Adrenal gland (tissue), 12 donors: Measurements from ENCODE around the gene CDHR2. TPM values are rescaled to one million over a fixed set of nuclear protein-coding genes. Genes with fewer than 3 reads are reported as not detected.

Experiments
- DNase-seq, 7 donors: peaks; one replicate each; pipeline ENCODE4 v3.0.0-alpha.2; 2019 to 2020
- H3K27ac ChIP-seq, 5 donors: fragments of 200-600 bp; sonication (generic) in 4 of 5; 1 replicate in 3 of 5; 2 replicates in 2 of 5; pipeline versions ENCODE4 v1.5.1 to v1.8.0; 2016 to 2020; ENCODE audit warnings: mild to moderate bottlenecking in 1 of 5
- H3K27me3 ChIP-seq: fragments of 200-600 bp; 2 replicates; pipeline ENCODE4 v1.8.0; 2021
- H3K36me3 ChIP-seq, 2 donors: fragments of 200-600 bp; replicated peaks in 1 of 2; 1 replicate in 1 of 2; 2 replicates in 1 of 2; pipeline versions ENCODE4 v1.5.1 to v1.8.0; 2018 to 2022
- H3K4me1 ChIP-seq, 2 donors: fragments of 200-600 bp; replicated peaks in 1 of 2; 1 replicate in 1 of 2; 2 replicates in 1 of 2; pipeline versions ENCODE4 v1.5.1 to v1.8.0; 2018 to 2021
- H3K4me3 ChIP-seq, 4 donors: fragments of 200-600 bp; sonication (generic) in 3 of 4; one replicate each; pipeline ENCODE4 v1.5.1; 2016 to 2018
- H3K9me3 ChIP-seq, 3 donors: fragments of 200-600 bp; sonication (generic) in 1 of 3; replicated peaks in 1 of 3; 1 replicate in 2 of 3; 2 replicates in 1 of 3; pipeline versions ENCODE4 v1.5.1 to v1.8.0; 2016 to 2021
- POLR2A ChIP-seq, 2 donors: fragments of 450-650 bp; IDR thresholded peaks; one replicate each; pipeline ENCODE4 v1.6.1; 2017; ENCODE audit warnings: antibody characterized with exemption in 2 of 2, mild to moderate bottlenecking in 2 of 2, moderate library complexity in 1 of 2
- WGBS, 4 donors: extraction: QIAGEN DNeasy Blood & Tissue Kit in 2 of 4; methylation state at CpG; one replicate each; pipeline versions ENCODE4 v1.1.5 to v1.1.7; 2013 to 2017; 5-methylcytosine and 5-hydroxymethylcytosine counted together
- intact Hi-C, 2 donors: fragments of 100-400 bp; cut with DNase I; formaldehyde crosslinking; loops; one replicate each; pipeline versions ENCODE4 v1.14.1 to v1.15.0; 2022 to 2023
- polyA plus RNA-seq, 3 donors: library from polyadenylated mRNA; stranded (reverse); fragments of 200-250 nt in 2 of 3; fragments of 350-450 nt in 1 of 3; fragmentation: Illumina TruSeq in 1 of 3; extraction: RNeasy Lipid Tissue Mini Kit (QIAGEN cat#74804) in 1 of 3; gene quantifications; one replicate each; pipeline ENCODE4 v1.2.3, GENCODE V29; 2013 to 2014
- total RNA-seq, 9 donors: library from RNA; depleted of rRNA in 4 of 9; stranded (reverse); fragments of >200 nt in 4 of 9; fragments of 120-200 nt in 1 of 9; fragmentation: NEBNext Ultra II Directional in 1 of 9; extraction: Animal tissue kit (Norgen Biotek cat#: 25700) in 1 of 9; gene quantifications; one replicate each; pipeline versions ENCODE4 v1.1.0 to v1.2.4, GENCODE V29; 2013 to 2023
- TF ChIP-seq, protein P1 (sequence below), 6 experiments: fragments of 450-650 bp in 4 of 6; fragments of 200-600 bp in 2 of 6; sonication (generic) in 1 of 6; IDR thresholded peaks; 1 replicate in 5 of 6; 2 replicates in 1 of 6; pipeline versions ENCODE4 v1.5.1 to v1.8.0; 2016 to 2021; ENCODE audit warnings: antibody characterized with exemption in 6 of 6, mild to moderate bottlenecking in 2 of 6, moderate library complexity in 1 of 6
- donor health status: healthy with polysubstance abuse.
- donor health status: Bipolar disorder and iron deficiency.
- donor health status: DM: yes; HTN: yes; CAD: no.
- donor health status: DM: no; HTN: no; CAD: no.
- donor health status: DM: no; HTN: no; CAD: no.
- donor health status: DM: yes; HTN: yes; CAD: no.

The CDHR2 gene
- total and polyA plus RNA-seq, 12 donors = under 0.01 to 0.55 (median 0.15) TPM; not detected in 2

DNA sequence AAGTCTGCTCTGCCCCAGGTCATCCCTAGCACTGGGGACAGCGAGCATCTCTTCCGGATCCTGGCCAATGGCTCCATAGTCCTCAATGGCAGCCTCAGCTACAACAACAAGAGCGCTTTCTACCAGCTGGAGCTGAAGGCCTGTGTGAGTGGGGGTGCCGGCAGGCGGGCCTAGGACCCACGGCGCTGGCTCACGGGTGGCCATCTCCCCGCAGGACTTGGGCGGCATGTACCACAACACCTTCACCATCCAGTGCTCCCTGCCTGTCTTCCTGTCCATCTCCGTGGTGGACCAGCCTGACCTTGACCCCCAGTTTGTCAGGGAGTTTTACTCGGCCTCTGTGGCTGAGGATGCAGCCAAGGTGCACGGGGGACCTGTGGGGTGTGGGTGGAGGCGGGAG is 25.9 kb downstream of the CDHR2 start:
- Histone ChIP-seq H3K9me3 (no peaks in the 10 kb centered on the region), H3K27ac (no peak overlapping the region), H3K36me3 (no peaks in the 10 kb centered on the region), H3K27me3 (peaks cover 6% of the 10 kb centered on the region), H3K4me1 (no peaks in the 10 kb centered on the region), H3K4me3 (no peak overlapping the region)
- no peak for DNase-seq
- WGBS, 4 donors = 71 to 86% (median 77%) methylated on average over 2 to 14 of the region's 14 CpGs
- no peak for TF ChIP-seq POLR2A (IDR thresholded peaks at IDR 0.05)
- TF ChIP-seq, protein P1, sequence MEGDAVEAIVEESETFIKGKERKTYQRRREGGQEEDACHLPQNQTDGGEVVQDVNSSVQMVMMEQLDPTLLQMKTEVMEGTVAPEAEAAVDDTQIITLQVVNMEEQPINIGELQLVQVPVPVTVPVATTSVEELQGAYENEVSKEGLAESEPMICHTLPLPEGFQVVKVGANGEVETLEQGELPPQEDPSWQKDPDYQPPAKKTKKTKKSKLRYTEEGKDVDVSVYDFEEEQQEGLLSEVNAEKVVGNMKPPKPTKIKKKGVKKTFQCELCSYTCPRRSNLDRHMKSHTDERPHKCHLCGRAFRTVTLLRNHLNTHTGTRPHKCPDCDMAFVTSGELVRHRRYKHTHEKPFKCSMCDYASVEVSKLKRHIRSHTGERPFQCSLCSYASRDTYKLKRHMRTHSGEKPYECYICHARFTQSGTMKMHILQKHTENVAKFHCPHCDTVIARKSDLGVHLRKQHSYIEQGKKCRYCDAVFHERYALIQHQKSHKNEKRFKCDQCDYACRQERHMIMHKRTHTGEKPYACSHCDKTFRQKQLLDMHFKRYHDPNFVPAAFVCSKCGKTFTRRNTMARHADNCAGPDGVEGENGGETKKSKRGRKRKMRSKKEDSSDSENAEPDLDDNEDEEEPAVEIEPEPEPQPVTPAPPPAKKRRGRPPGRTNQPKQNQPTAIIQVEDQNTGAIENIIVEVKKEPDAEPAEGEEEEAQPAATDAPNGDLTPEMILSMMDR (IDR thresholded peaks at IDR 0.05) = no peak
- intact Hi-C loops = no loop called here

DNA sequence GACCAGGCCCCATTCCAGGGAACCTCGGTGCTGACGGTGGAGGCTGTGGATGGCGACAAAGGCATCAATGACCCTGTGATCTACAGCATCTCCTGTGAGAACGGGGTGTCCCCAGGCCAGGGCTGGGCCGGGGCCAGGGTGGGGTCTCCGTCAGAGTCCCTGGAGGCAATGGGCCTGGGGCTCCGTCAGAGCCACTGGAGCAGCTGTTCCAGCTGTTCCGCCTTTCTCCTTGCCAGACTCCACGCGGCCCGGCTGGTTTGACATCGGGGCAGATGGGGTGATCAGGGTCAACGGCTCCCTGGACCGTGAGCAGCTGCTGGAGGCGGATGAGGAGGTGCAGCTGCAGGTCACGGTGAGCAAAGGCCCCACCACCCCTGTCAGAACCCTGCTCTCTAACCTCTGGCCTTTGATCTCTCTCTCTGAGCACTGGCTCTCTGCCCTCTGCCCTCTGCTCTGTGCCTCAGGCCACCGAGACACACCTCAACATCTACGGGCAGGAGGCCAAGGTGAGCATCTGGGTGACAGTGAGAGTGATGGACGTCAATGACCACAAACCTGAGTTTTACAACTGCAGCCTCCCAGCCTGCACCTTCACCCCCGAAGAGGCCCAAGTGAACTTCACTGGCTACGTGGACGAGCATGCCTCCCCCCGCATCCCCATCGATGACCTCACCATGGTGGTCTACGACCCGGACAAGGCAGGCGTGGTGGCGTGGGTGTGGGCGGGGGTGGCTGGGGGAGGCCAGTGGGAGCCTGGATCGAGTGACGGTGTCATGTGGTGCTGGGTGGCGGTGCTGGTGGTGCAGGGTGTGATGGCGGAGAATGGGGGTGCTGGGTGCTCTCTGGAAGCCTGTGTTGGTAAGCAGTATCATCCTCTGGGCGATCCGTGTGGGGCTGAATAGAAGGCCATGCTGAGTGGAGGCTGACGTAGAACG is 26.6 kb downstream of the CDHR2 start:
- no peaks in the 10 kb centered on the region for H3K9me3 ChIP-seq
- WGBS, 4 donors = 75 to 84% (median 82%) methylated on average over 20 to 37 of the region's 37 CpGs
- no peaks in the 10 kb centered on the region for H3K36me3 ChIP-seq
- no peak overlapping the region for H3K27ac ChIP-seq
- DNase-seq = no peak
- H3K4me1 ChIP-seq = no peaks in the 10 kb centered on the region
- intact Hi-C loops = no loop called here
- H3K4me3 ChIP-seq = no peak overlapping the region
- TF ChIP-seq POLR2A (IDR thresholded peaks at IDR 0.05) = no peak
- TF ChIP-seq, protein P1 (IDR thresholded peaks at IDR 0.05) = no peak
- H3K27me3 ChIP-seq = peaks cover 6% of the 10 kb centered on the region

DNA sequence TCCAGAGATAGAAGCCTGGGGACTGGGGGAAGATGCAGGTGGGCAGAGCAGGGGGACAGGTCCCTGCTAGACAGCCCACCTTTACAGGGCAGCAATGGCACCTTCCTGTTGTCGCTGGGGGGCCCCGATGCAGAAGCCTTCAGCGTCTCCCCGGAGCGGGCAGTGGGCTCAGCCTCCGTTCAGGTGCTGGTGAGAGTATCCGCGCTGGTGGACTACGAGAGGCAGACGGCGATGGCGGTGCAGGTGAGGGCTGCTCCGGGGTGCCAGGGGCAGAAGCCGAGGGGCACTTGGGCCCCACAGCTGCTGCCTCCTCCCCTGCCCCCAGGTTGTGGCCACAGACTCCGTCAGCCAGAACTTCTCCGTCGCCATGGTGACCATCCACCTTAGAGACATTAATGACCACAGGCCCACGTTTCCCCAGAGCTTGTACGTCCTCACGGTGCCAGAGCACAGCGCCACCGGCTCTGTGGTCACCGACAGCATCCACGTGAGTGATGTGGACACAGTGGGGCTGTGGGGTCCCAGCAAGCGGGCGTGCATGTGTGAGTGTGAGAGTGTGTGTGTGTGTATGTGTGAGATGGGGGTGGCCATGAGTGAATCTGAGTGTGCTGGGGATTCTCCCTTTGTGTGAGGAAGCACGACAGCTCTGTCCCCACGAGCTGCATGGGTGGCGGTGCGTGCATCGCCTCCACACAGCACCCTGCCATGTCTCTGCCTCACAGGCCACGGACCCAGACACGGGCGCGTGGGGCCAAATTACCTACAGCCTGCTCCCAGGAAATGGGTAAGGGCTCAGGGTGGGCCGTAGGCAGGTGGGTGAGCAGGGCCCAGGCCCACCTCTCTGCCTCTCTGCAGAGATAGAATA is 28.4 kb downstream of the CDHR2 start:
- peak in 1 of 7 donors; percentile 67 for DNase-seq
- H3K4me1 ChIP-seq = no peaks in the 10 kb centered on the region
- intact Hi-C loops = no loop called here

More for the DNA sequence above, 28.4 kb downstream of the CDHR2 start:
- Histone ChIP-seq H3K27me3 (no peaks in the 10 kb centered on the region), H3K36me3 (no peaks in the 10 kb centered on the region), H3K27ac (no peak overlapping the region), H3K9me3 (no peaks in the 10 kb centered on the region), H3K4me3 (no peak overlapping the region)
- TF ChIP-seq POLR2A (IDR thresholded peaks at IDR 0.05) = no peak
- TF ChIP-seq, protein P1 (IDR thresholded peaks at IDR 0.05) = no peak
- WGBS, 4 donors = 81 to 87% (median 85%) methylated on average over 16 to 36 of the region's 36 CpGs
